ENCODE data around the gene CDKN1C. TPM values are rescaled to one million over a fixed set of nuclear protein-coding genes. Genes with fewer than 3 reads are reported as not detected.

The CDKN1C gene
- total RNA-seq, 1 experiment from 2014 or later: 15.4 TPM

DNA sequence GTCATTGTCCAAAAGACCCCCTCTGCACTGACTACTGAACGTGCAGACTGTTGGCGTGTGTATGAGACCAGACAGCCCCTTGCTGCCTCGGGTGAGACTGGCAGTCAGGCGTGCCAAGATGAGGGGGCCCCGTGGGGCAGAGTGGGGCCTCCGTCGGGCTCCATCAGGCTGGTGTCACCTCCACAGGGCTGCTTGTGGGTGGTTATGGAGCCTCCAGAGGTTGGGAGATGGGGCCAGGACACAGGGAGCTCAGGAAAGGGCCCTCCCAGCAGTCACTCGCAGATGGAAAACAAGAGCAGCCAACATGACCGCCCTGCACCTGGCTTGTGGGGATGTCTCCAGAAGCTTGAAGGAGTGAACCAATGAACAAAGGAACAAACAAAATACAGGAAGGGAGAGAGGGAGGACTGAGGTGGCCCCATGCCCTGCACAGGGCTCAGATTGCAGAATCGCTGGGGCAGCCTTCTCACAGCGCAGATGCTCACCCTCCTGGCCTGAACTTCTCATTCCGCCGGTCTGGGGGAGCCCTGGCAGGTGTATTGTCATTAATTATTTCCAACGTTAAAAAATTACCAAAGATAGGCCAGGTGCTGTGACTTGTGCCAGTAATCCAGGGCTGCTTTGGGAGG lies 49.1 kb upstream of the CDKN1C start:
- Mint-ChIP-seq H3K4me1 (peaks cover 4% of the 10 kb centered on the region in 2 experiments), H3K4me3 (no peak overlapping the region), H3K36me3 (ENCODE audit: insufficient read depth in 1 of 3, low read depth in 3 of 3) (peaks cover 23 to 27% (median 25%) of the 10 kb centered on the region in 3 experiments), H3K27me3 (ENCODE audit: low read depth) (peaks cover 32% of the 10 kb centered on the region), H3K27ac (no peak overlapping the region; a peak in 1 of 7 replicates), H3K9me3 (peaks cover 29 to 30% of the 10 kb centered on the region in 2 experiments)
- Histone ChIP-seq H3K18ac (ENCODE audit: insufficient read length, low read depth, low read length) (no peak overlapping the region), H3K27me3 (ENCODE audit: insufficient read depth, low read length) (peaks cover 3% of the 10 kb centered on the region; the same call in 1 of the 2 replicates), H3K4me1 (ENCODE audit: insufficient read depth, low read length) (no peaks in the 10 kb centered on the region), H3K4ac (ENCODE audit: low read depth, low read length) (no peak overlapping the region), H3K23me2 (ENCODE audit: insufficient read length, low read depth, low read length, poor library complexity, severe bottlenecking) (peaks cover 10% of the 10 kb centered on the region), H3K27ac (ENCODE audit: insufficient read length, low read depth, low read length) (no peak overlapping the region), H2BK15ac (ENCODE audit: low read depth, low read length) (no peak overlapping the region), H2BK12ac (ENCODE audit: insufficient read length, low read depth, low read length) (no peak overlapping the region), H3K56ac (ENCODE audit: insufficient read length, low read depth, low read length) (no peak overlapping the region), H3T11ph (ENCODE audit: low read length) (no peak overlapping the region), H2BK5ac (ENCODE audit: insufficient read length, low read length) (no peak overlapping the region), H3K14ac (ENCODE audit: insufficient read depth, low read length) (no peak overlapping the region), H4K8ac (replicated peaks; ENCODE audit: insufficient read length, low read depth, low read length) (no peak overlapping the region), H3K9me3 (ENCODE audit: control insufficient read depth, low read depth, low read length) (peaks cover 22% of the 10 kb centered on the region), H2BK120ac (ENCODE audit: low read depth, low read length, poor library complexity, severe bottlenecking) (no peak overlapping the region), H3K9ac (ENCODE audit: extremely low read depth, insufficient read length, low read length) (no peak overlapping the region), H3K23ac (ENCODE audit: insufficient read length, low read depth, low read length) (no peak overlapping the region), H3K4me2 (ENCODE audit: insufficient read depth, insufficient read length, low read length) (no peak overlapping the region), H2AK5ac (ENCODE audit: insufficient read length, low read length) (no peak overlapping the region), H4K91ac (ENCODE audit: insufficient read length, low read depth, low read length) (no peak overlapping the region), H4K5ac (ENCODE audit: insufficient read length, low read depth, low read length) (no peak overlapping the region), H2AFZ (ENCODE audit: low read length) (no peak overlapping the region), H3K79me1 (ENCODE audit: insufficient read depth, low read depth, low read length, poor library complexity, severe bottlenecking) (no peaks in the 10 kb centered on the region), H4K20me1 (ENCODE audit: control insufficient read depth, insufficient read depth, insufficient read length) (no peaks in the 10 kb centered on the region), H2BK20ac (ENCODE audit: low read depth, low read length, poor library complexity, severe bottlenecking) (no peak overlapping the region), H3K79me2 (ENCODE audit: insufficient read depth, low read length) (no peaks in the 10 kb centered on the region)
- no CpG with 5 or more reads among the region's 14 CpGs for WGBS (ENCODE audit: extremely low coverage, insufficient read length, low lambda C conversion rate)
- DNase-seq: no peak
- TF ChIP-seq, protein P1, sequence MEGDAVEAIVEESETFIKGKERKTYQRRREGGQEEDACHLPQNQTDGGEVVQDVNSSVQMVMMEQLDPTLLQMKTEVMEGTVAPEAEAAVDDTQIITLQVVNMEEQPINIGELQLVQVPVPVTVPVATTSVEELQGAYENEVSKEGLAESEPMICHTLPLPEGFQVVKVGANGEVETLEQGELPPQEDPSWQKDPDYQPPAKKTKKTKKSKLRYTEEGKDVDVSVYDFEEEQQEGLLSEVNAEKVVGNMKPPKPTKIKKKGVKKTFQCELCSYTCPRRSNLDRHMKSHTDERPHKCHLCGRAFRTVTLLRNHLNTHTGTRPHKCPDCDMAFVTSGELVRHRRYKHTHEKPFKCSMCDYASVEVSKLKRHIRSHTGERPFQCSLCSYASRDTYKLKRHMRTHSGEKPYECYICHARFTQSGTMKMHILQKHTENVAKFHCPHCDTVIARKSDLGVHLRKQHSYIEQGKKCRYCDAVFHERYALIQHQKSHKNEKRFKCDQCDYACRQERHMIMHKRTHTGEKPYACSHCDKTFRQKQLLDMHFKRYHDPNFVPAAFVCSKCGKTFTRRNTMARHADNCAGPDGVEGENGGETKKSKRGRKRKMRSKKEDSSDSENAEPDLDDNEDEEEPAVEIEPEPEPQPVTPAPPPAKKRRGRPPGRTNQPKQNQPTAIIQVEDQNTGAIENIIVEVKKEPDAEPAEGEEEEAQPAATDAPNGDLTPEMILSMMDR (conservative IDR thresholded peaks at IDR 0.05): no peak
